HFF-Myc (cell line): ENCODE data around the gene MAPK1.
"Not testable (repeated sequence)": the region's sequence is repeated elsewhere in the genome, so short reads cannot be mapped to it uniquely, and the experiment has no call there.

Experiments
- DNase-seq: peaks from one replicate; pipeline ENCODE4 v3.0.0-alpha.2; 2011; ENCODE audit warnings: low read depth; ENCODE audit errors: extremely low read depth
- H3K4me3 ChIP-seq: replicated peaks from 2 replicates; pipeline ENCODE4 v1.5.1; 2011; ENCODE audit warnings: low read depth, mild to moderate bottlenecking, control low read depth, low read length
- TF ChIP-seq, protein P1 (sequence below): IDR thresholded peaks from 2 replicates; pipeline ENCODE4 v1.5.1; 2012; ENCODE audit warnings: mild to moderate bottlenecking, low read depth, low read length, control low read depth; ENCODE audit errors: missing control alignments

MAPK1 gene

DNA sequence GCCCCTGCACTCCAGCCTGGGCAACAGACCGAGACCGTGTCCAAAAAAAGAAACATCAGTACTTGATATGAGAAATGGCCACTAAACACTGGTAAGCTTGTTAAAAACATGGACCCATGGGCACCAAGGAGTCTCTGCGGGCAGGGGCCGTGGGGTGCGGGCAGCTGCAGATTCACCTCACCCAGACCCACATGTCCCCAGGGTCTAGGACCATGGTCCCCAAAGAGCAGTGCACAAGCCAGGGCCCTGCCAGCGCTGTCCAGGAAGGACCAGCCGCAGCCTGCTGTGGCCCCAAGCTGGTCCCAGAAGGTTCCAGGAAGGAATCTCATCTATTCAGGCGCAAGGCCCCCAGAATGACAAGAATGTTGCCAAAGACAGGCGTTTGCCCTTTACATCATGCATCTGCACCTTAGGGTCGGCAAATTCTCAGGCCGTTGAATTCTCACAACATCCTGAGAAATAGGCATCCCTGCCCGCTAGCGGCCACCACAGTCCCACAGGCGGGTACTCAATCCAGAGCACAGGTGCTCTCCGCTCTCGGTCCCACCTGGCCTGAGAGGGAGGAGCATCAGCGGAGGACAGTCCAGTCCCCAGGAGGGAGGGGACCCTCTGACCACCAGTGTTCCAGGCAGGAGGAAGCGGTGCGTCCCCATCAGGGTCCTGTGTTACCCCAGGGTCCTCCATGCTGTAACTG lies 141.3 kb downstream of the MAPK1 start:
- no peak overlapping the region for H3K4me3 ChIP-seq
- no peak for DNase-seq
- TF ChIP-seq, protein P1, sequence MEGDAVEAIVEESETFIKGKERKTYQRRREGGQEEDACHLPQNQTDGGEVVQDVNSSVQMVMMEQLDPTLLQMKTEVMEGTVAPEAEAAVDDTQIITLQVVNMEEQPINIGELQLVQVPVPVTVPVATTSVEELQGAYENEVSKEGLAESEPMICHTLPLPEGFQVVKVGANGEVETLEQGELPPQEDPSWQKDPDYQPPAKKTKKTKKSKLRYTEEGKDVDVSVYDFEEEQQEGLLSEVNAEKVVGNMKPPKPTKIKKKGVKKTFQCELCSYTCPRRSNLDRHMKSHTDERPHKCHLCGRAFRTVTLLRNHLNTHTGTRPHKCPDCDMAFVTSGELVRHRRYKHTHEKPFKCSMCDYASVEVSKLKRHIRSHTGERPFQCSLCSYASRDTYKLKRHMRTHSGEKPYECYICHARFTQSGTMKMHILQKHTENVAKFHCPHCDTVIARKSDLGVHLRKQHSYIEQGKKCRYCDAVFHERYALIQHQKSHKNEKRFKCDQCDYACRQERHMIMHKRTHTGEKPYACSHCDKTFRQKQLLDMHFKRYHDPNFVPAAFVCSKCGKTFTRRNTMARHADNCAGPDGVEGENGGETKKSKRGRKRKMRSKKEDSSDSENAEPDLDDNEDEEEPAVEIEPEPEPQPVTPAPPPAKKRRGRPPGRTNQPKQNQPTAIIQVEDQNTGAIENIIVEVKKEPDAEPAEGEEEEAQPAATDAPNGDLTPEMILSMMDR: no peak

DNA sequence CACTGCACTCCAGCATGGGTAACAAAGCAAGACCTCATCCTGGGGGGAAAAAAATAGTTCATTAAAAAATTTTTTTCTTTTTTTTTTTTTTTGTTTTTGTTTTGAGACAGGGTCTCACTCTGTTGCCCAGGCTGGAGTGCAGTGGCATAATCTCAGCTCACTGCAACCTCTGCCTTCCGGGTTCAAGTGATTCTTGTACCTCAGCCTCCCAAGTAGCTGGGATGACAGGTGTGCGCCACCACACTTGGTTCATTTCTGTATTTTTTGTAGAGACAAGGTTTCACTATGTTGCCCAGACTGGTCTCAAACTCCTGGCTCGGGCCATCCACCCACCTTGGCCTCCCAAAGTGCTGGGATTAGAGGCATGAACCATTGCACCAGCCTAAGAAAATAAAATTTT lies 142.9 kb downstream of the MAPK1 start:
- not testable (repeated sequence) for H3K4me3 ChIP-seq, DNase-seq

DNA sequence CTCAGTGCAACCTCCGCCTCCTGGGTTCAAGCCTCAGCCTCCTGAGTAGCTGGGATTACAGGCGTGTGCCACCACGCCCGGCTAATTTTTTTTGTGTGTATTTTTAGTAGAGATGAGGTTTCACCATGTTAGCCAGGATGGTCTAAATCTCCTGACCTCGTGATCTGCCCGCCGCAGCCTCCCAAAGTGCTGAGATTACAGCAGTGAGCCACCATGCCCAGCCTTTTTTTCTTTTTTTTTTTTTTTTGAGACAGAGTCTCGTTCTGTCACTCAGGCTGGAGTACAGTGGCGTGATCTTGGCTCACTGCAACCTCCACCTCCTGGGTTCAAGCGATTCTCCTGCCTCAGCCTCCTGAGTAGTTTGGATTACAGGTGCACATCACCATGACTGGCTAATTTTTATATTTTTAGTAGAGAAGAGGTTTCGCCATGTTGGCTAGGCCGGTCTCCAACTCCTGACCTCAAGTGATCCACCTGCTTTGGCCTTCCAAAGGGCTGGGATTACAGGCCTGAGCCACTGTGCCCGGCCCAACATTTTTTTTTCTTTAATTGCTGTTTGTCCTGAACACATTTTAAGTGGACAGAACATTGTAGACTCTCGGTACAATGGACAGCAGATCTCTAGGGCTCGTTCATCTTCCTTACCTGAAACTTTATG lies 146.1 kb downstream of the MAPK1 start:
- DNase-seq, H3K4me3 ChIP-seq: not testable (repeated sequence)

DNA sequence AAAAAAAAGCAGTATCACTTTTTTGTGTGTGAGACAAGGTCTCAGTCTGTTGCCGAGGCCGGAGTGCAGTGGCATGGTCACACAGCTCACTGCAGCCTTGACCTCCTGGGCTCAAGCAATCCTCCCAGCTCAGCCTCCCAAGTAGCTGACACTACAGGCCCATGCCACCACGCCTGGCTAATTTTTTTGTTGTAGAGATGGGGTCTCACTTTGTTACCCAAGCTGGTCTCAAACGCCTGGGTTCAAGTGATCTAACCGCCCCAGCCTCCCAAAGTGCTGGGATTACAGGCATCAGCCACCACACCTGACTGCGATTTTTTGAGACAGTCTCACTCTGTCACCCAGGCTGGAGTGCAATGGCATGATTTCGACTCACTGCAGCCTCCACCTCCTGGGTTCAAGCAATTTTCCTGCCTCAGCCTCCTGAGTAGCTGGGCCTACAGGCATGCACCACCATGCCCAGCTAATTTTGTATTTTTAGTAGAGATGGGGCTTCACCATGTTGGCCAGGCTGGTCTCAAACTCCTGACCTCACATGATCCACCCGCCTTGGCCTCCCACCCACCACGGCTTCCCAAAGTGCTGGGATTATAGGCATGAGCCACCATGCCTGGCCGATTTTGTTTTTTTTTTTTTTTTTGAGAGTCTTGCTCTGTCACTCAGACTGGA lies 147.1 kb downstream of the MAPK1 start:
- H3K4me3 ChIP-seq, DNase-seq: not testable (repeated sequence)

DNA sequence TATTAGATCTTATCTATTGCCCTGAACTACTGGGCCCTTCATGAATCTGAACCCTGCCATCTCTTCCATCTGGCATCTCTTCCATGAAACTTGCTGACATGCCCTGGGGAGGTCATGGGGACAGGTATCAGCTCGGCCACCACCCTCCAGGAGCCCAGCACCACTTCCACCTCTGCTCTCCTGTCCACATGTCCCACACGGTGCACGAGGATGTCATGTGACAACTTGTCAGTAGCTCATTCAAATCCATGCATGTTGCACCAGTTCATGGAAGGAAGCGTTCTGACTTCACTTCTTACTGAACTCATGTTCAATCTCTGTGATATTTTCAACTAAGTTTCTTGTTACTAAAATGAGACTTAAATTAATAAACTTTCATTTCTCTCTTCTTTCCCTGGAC lies 148.4 kb downstream of the MAPK1 start:
- DNase-seq: no peak
- no peak overlapping the region for H3K4me3 ChIP-seq
- TF ChIP-seq, protein P1: no peak

DNA sequence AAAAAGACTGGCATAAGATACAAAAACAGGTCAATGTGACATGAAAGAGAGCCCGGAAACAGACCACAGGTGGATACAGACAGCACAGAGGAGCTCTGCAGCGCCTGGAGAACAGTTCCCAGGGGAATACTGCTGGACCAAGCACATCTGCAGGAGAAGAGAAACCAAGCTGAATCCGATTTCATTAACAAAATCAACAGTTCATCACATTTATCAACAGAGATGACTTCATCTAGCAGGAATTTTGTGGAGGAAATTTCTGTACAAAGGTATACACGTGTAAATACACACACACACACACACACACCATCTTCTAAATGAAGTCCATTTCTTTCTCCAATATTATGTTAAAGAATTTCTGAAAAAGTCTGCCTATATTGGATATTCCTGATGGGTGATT lies 148.9 kb downstream of the MAPK1 start:
- TF ChIP-seq, protein P1: no peak
- no peak for DNase-seq

DNA sequence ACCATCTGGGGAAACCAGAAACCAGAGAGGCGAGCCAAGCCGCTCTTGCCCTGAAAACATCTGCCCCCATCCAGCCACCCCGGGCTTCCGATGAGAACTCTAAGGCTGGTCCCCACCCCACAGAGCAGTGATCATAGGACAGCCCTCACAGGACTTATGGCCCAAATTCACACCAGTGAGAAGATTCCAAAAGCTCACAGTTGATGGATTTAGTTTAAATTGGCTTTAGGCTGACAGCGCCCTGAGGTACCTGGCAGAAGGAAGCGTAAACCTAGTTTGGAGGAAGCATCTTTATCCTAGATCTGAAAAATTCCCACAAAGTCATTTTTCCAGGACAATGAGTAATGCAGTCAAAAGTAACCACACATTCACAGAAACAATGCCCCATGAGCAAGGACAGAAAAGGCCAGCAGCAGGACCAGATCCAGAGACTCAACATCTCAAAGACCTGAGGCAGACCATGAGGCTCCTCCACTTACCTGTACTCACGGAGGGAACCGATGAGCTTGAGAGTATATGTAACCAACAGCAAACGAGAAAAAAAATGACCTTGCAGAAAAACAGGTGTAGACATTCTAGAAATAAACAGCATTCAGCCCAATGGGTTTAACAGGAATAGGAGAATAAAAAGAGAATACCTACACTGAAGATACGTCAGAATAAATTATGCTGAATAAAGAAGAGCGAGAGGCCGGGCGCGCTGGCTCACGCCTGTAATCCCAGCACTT lies 150.9 kb downstream of the MAPK1 start:
- not testable (repeated sequence) for DNase-seq, H3K4me3 ChIP-seq

More for the DNA sequence above, 148.9 kb downstream of the MAPK1 start:
- no peak overlapping the region for H3K4me3 ChIP-seq

DNA sequence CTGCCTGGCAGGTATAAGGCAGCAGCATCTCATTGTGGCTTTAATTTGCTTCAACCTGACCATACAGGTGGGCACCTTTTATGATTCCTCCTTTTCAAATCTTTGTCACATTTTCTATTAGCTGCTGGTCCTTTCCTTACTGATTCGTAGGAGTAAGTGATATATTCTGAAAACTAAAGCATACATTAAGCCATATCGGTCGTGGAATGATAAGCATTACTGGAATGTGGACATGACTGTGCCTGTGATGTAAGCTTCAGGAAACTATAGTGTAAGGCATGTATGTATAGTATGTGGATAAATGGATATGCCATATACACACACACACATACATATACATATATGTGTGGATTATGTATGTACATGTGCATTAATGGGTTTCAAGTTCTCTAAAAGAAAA lies 152.7 kb downstream of the MAPK1 start:
- no peak for DNase-seq
- TF ChIP-seq, protein P1: no peak
- H3K4me3 ChIP-seq: no peak overlapping the region
